DOHH2 (cell line): Measurements from ENCODE around the gene OSBPL1A.
"Not testable (repeated sequence)": the region's sequence is repeated elsewhere in the genome, so short reads cannot be mapped to it uniquely, and the experiment has no call there.

Source experiments
- H3F3A ChIP-seq: fragments of 200-600 bp; sonication (generic), shearing (Covaris generic); 2 replicates; pipeline ENCODE4 v1.6.0; 2016; ENCODE audit warnings: antibody characterized with exemption, mild to moderate bottlenecking; ENCODE audit not compliant: control insufficient read depth, insufficient read depth
- H3K27ac ChIP-seq: fragments of 200-600 bp; sonication (generic); 2 replicates; pipeline ENCODE4 v1.5.1; 2014; ENCODE audit warnings: low read depth, mild to moderate bottlenecking, low read length, moderate library complexity
- H3K27me3 ChIP-seq: fragments of 200-600 bp; sonication (generic); 2 replicates; pipeline ENCODE4 v1.6.1; 2014; ENCODE audit warnings: mild to moderate bottlenecking, low read length, mixed read lengths; ENCODE audit not compliant: control insufficient read depth
- H3K36me3 ChIP-seq: fragments of 200-600 bp; sonication (generic); 2 replicates; pipeline ENCODE4 v1.6.1; 2014; ENCODE audit warnings: mild to moderate bottlenecking, low read length, moderate library complexity, mixed read lengths; ENCODE audit not compliant: control insufficient read depth
- H3K4me1 ChIP-seq: fragments of 200-600 bp; sonication (generic); 2 replicates; pipeline ENCODE4 v1.6.1; 2014; ENCODE audit warnings: mild to moderate bottlenecking, low read length, mixed read lengths; ENCODE audit not compliant: control insufficient read depth
- H3K4me2 ChIP-seq: fragments of 200-600 bp; sonication (generic); 2 replicates; pipeline ENCODE4 v1.6.0; 2014; ENCODE audit warnings: mild to moderate bottlenecking, low read length, moderate library complexity
- H3K4me3 ChIP-seq: fragments of 200-600 bp; sonication (generic); 2 replicates; pipeline ENCODE4 v1.5.1; 2014; ENCODE audit warnings: mild to moderate bottlenecking, low read length, mixed read lengths
- H3K79me2 ChIP-seq: fragments of 200-600 bp; sonication (generic); 2 replicates; pipeline ENCODE4 v1.6.1; 2014; ENCODE audit warnings: mild to moderate bottlenecking, low read length, mixed read lengths; ENCODE audit not compliant: control insufficient read depth
- H3K9me2 ChIP-seq: fragments of 200-600 bp; sonication (generic); replicated peaks from 2 replicates; pipeline ENCODE4 v1.6.1; 2014; ENCODE audit warnings: mild to moderate bottlenecking, low read length, mixed read lengths; ENCODE audit not compliant: control insufficient read depth
- H3K9me3 ChIP-seq: fragments of 200-600 bp; sonication (generic); 2 replicates; pipeline ENCODE4 v1.6.1; 2014; ENCODE audit warnings: antibody characterized with exemption, low read length, mixed read lengths; ENCODE audit not compliant: control insufficient read depth, insufficient read depth
- H4K20me1 ChIP-seq: fragments of 200-600 bp; sonication (generic); 2 replicates; pipeline ENCODE4 v1.6.0; 2014; ENCODE audit warnings: low read depth, mild to moderate bottlenecking, antibody characterized with exemption, low read length, moderate library complexity; ENCODE audit not compliant: control insufficient read depth, insufficient read depth
- EZH2phosphoT487 ChIP-seq: fragments of 200-600 bp; sonication (generic); IDR thresholded peaks from 2 replicates; pipeline ENCODE4 v1.6.1; 2017; ENCODE audit warnings: borderline replicate concordance, mild to moderate bottlenecking, antibody characterized with exemption, low read length, moderate library complexity, mixed read lengths
- TF ChIP-seq, protein P1 (sequence below): fragments of 200-600 bp; sonication (generic); IDR thresholded peaks from one replicate; pipeline ENCODE4 v1.5.1; 2014; ENCODE audit warnings: antibody characterized with exemption, mild to moderate bottlenecking, low read depth, low read length; ENCODE audit not compliant: poor library complexity, severe bottlenecking

OSBPL1A gene

DNA sequence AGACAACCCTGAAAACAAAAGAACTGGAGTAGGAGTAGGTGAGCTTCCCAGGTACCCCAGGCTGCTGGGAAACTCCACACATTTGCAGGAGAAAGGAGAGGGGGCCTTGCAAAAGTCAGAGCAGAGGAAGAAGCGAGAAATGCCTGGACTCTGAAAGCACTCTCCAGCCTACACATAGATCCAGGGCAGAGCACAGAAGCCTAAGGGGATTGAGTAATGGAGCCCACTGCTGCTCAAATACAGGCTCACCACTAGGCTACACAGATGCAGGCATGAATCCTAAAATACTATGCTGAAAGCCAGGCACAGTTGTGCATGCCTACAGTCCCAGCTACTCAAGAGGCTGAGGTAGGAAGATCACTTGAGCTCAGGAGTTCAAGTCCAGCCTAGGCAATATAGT is 33.4 kb downstream of the OSBPL1A start:
- H3K9me3 ChIP-seq, result no peaks in the 10 kb centered on the region
- H3K27ac ChIP-seq, result no peak overlapping the region
- no peak overlapping the region for H3K4me3 ChIP-seq
- H4K20me1 ChIP-seq, result no peaks in the 10 kb centered on the region
- H3K79me2 ChIP-seq, result no peaks in the 10 kb centered on the region
- TF ChIP-seq, protein P1, sequence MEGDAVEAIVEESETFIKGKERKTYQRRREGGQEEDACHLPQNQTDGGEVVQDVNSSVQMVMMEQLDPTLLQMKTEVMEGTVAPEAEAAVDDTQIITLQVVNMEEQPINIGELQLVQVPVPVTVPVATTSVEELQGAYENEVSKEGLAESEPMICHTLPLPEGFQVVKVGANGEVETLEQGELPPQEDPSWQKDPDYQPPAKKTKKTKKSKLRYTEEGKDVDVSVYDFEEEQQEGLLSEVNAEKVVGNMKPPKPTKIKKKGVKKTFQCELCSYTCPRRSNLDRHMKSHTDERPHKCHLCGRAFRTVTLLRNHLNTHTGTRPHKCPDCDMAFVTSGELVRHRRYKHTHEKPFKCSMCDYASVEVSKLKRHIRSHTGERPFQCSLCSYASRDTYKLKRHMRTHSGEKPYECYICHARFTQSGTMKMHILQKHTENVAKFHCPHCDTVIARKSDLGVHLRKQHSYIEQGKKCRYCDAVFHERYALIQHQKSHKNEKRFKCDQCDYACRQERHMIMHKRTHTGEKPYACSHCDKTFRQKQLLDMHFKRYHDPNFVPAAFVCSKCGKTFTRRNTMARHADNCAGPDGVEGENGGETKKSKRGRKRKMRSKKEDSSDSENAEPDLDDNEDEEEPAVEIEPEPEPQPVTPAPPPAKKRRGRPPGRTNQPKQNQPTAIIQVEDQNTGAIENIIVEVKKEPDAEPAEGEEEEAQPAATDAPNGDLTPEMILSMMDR, result no peak
- TF ChIP-seq EZH2phosphoT487, result no peak
- H3K9me2 ChIP-seq, result no peaks in the 10 kb centered on the region
- no peaks in the 10 kb centered on the region for H3K4me1 ChIP-seq
- H3K36me3 ChIP-seq, result no peaks in the 10 kb centered on the region
- H3K4me2 ChIP-seq, result no peak overlapping the region
- peaks cover 4% of the 10 kb centered on the region; the same call in 1 of the 2 replicates for H3K27me3 ChIP-seq
- no peaks in the 10 kb centered on the region for H3F3A ChIP-seq

DNA sequence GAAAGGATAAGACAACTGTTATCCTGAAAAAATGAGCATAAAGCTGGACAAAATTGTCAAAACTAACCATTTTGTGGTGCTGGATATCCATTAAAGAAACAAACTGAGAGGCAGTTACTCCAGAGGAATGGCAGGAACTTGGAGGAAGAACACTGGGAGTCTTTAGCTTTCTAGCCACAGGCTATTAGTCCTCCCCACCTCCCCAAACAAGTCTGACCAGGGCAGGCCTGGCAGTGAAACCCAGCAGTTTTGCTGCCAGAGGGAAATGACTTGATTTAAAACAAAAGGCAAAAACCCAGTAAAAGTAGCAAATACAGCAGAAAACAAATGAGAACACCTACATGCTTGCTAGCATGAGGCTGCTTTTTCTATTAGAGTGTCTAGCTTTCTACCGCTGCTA is 34.9 kb downstream of the OSBPL1A start:
- no peaks in the 10 kb centered on the region for H3K9me2 ChIP-seq
- no peaks in the 10 kb centered on the region for H3K79me2 ChIP-seq
- TF ChIP-seq, protein P1, result no peak
- TF ChIP-seq EZH2phosphoT487, result no peak
- H3K4me2 ChIP-seq, result no peak overlapping the region
- H4K20me1 ChIP-seq, result no peaks in the 10 kb centered on the region
- H3F3A ChIP-seq, result no peaks in the 10 kb centered on the region
- H3K4me1 ChIP-seq, result no peaks in the 10 kb centered on the region
- peaks cover 4% of the 10 kb centered on the region; the same call in 1 of the 2 replicates for H3K27me3 ChIP-seq
- H3K36me3 ChIP-seq, result no peaks in the 10 kb centered on the region
- no peaks in the 10 kb centered on the region for H3K9me3 ChIP-seq
- no peak overlapping the region for H3K27ac ChIP-seq
- no peak overlapping the region for H3K4me3 ChIP-seq

DNA sequence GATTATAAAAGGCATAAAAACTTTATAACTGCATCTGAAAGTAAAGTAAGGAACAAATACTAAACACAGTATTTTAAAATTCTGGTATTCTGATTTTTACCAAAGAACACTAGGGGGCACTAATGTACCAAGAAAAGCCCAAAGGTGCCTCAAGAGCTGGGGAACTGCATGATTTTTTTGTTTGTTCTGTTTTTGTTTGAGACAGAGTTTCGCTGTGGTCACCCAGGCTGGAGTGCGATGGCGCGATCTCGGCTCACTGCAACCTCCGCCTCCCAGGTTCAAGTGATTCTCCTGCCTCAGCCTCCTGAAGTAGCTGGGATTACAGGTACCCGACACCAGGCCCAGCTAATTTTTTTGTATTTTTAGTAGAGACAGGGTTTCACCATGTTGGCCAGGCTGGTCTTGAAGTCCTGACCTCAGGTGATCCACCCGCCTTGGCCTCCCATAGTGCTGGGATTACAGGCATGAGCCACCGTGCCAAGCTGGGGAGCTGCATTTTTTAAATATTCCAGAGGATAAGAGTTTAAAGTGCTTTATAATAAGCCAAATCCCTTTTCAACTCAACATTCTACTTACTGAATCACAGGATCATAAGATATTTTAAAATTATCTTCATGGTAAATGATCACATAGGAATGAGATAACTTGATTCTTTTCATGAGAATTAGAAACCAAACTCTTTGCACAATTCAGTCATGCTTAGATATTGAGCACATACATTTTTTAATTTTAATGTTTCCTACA is 37.7 kb downstream of the OSBPL1A start:
- not testable (repeated sequence) for H3K79me2 ChIP-seq, H3K9me2 ChIP-seq, H3F3A ChIP-seq, H3K36me3 ChIP-seq, H3K27ac ChIP-seq, H3K4me1 ChIP-seq, H3K9me3 ChIP-seq, H3K4me3 ChIP-seq, H4K20me1 ChIP-seq, H3K27me3 ChIP-seq, H3K4me2 ChIP-seq
- TF ChIP-seq, protein P1, result peak; percentile 64
